MCF 10A (cell line): ENCODE data around the gene KCNK4. TPM values are rescaled to one million over a fixed set of nuclear protein-coding genes. Genes with fewer than 3 reads are reported as not detected.
A peak's percentile ranks its signal among the peaks of the same experiment; 100 is the strongest.

Experiments
- BruUV-seq: library from RNA; stranded (reverse); fragments of 400-500 nt; replicated peaks from 2 replicates; lab custom pipeline; 2021; lab: Mats Ljungman, UMichigan
- CTCF ChIA-PET: fragments of 300-600 bp; sonication (Branson Sonifier 250); formaldehyde crosslinking; extraction: SDS; loops from one replicate; lab custom pipeline; 2021; ENCODE audit warnings: antibody characterized with exemption, inconsistent platforms; lab: Yijun Ruan, JAX
- POLR2A ChIA-PET: fragments of 300-600, 350-650 bp; sonication (Branson Sonifier 250); formaldehyde crosslinking; extraction: SDS; loops from one replicate; lab custom pipeline; 2020; ENCODE audit warnings: antibody characterized with exemption, inconsistent platforms; lab: Yijun Ruan, JAX
- DNase-seq: peaks from one replicate; pipeline ENCODE4 v3.0.0-alpha.2; 2018; ENCODE audit not compliant: unreplicated experiment
- H3K27ac Mint-ChIP-seq: one replicate; pipeline ENCODE4 v1.8.0; 2022; ENCODE audit warnings: mild to moderate bottlenecking, low read depth, mixed read lengths; ENCODE audit not compliant: unreplicated experiment
- H3K27me3 Mint-ChIP-seq: one replicate; pipeline ENCODE4 v1.8.0; 2022; ENCODE audit warnings: mixed read lengths; ENCODE audit not compliant: insufficient read depth, unreplicated experiment
- H3K36me3 Mint-ChIP-seq: one replicate; pipeline ENCODE4 v1.8.0; 2022; ENCODE audit warnings: mild to moderate bottlenecking, moderate library complexity, mixed read lengths; ENCODE audit not compliant: insufficient read depth, unreplicated experiment
- H3K4me1 Mint-ChIP-seq: one replicate; pipeline ENCODE4 v1.8.0; 2022; ENCODE audit warnings: mixed read lengths; ENCODE audit not compliant: insufficient read depth, unreplicated experiment
- H3K4me3 Mint-ChIP-seq: one replicate; pipeline ENCODE4 v1.8.0; 2022; ENCODE audit warnings: mild to moderate bottlenecking, moderate library complexity, mixed read lengths; ENCODE audit not compliant: unreplicated experiment
- H3K9me3 Mint-ChIP-seq: one replicate; pipeline ENCODE4 v1.8.0; 2022; ENCODE audit warnings: mixed read lengths; ENCODE audit not compliant: unreplicated experiment
- CTCF ChIP-seq: fragments of 200-600 bp; IDR thresholded peaks from one replicate; pipeline ENCODE4 v1.8.0; 2022; ENCODE audit warnings: antibody characterized with exemption, mild to moderate bottlenecking; ENCODE audit not compliant: unreplicated experiment
- intact Hi-C: fragments of 100-400 bp; cut with micrococcal nuclease; formaldehyde crosslinking; loops from 2 replicates; pipeline ENCODE4 v1.14.1; 2022
- total RNA-seq: library from RNA; stranded (reverse); gene quantifications from 2 replicates; pipeline ENCODE4 v1.2.3, GENCODE V29; 2022

The KCNK4 gene
- total RNA-seq, 1 experiment from 2014 or later, result not detected

GRCh38 chr11:64303109-64304031 is 12.3 kb downstream of the KCNK4 start:
- Mint-ChIP-seq H3K4me1 (peaks cover 18% of the 10 kb centered on the region), H3K27me3 (no peaks in the 10 kb centered on the region), H3K36me3 (peaks cover 19% of the 10 kb centered on the region), H3K4me3 (peak overlapping the region; percentile 99), H3K9me3 (no peaks in the 10 kb centered on the region), H3K27ac (no peak overlapping the region)
- no TSS peak for BruUV-seq
- TF ChIP-seq CTCF, result no peak
- ChIA-PET CTCF (interaction anchor here (0.5 to 5.1 kb wide), 24 partner anchors 10 to 243 kb away, joined by 3 to 96 read pairs (median 6); partner anchors contain the start of genes BAD, FERMT3, GPR137 and PLCB3), POLR2A (interaction anchor here (0.6 to 5.8 kb wide), 20 partner anchors 13 to 611 kb away, joined by 3 to 107 read pairs (median 8); partner anchors contain the start of genes BAD, FKBP2, NUDT22 and PLCB3)
- intact Hi-C loops, result loop anchor here (1.0 to 5.0 kb wide), 5 partner anchors 17 to 116 kb away; partner anchors contain the start of genes PPP1R14B and STIP1
- DNase-seq, result peak; percentile 46

- ChIA-PET POLR2A (interaction anchor here (0.6 to 5.8 kb wide), 20 partner anchors 13 to 610 kb away, joined by 3 to 107 read pairs (median 7); partner anchors contain the start of genes BAD, FKBP2, NUDT22 and PLCB3), CTCF (interaction anchor here (0.5 to 5.1 kb wide), 22 partner anchors 9 to 183 kb away, joined by 3 to 96 read pairs (median 7); partner anchors contain the start of genes BAD, FERMT3, GPR137 and PLCB3)
- no TSS peak for BruUV-seq
- Mint-ChIP-seq H3K27me3 (no peaks in the 10 kb centered on the region), H3K4me3 (peak overlapping the region; percentile 99), H3K27ac (peak overlapping the region; percentile 83), H3K36me3 (peaks cover 25% of the 10 kb centered on the region), H3K4me1 (peaks cover 18% of the 10 kb centered on the region), H3K9me3 (no peaks in the 10 kb centered on the region)
- TF ChIP-seq CTCF, result no peak
- no peak for DNase-seq
- intact Hi-C loops, result loop anchor here (1.0 to 5.0 kb wide), 5 partner anchors 17 to 117 kb away; partner anchors contain the start of genes PPP1R14B and STIP1
Measured at GRCh38 chr11:64304032-64304315, 12.9 kb downstream of the KCNK4 start.

GRCh38 chr11:64304316-64305072 is 13.4 kb downstream of the KCNK4 start:
- intact Hi-C loops, result loop anchor here (1.0 to 5.0 kb wide), 5 partner anchors 18 to 117 kb away; partner anchors contain the start of genes PPP1R14B and STIP1
- peaks cover 30% of the 10 kb centered on the region for H3K36me3 Mint-ChIP-seq
- no peaks in the 10 kb centered on the region for H3K9me3 Mint-ChIP-seq
- peak overlapping the region; percentile 83 for H3K27ac Mint-ChIP-seq
- CTCF ChIA-PET, result interaction anchor here (0.5 to 5.1 kb wide), 30 partner anchors 9 to 336 kb away, joined by 3 to 96 read pairs (median 5); partner anchors contain the start of genes BAD, FERMT3, GPR137 and PLCB3
- H3K4me1 Mint-ChIP-seq, result peaks cover 18% of the 10 kb centered on the region
- POLR2A ChIA-PET, result interaction anchor here (0.5 to 5.8 kb wide), 28 partner anchors 12 to 1551 kb away, joined by 3 to 107 read pairs (median 5); partner anchors contain the start of genes BAD, FKBP2, NUDT22 and PLCB3
- peak overlapping the region; percentile 99 for H3K4me3 Mint-ChIP-seq
- peak; percentile 92 for DNase-seq
- TF ChIP-seq CTCF, result peak; percentile 78
- BruUV-seq, result TSS peak; percentile 88
- no peaks in the 10 kb centered on the region for H3K27me3 Mint-ChIP-seq
